WTC11 (cell line): ENCODE results near the gene ADH7.

ENCODE experiments used
- CBFB ChIP-seq: sonication (generic); formaldehyde crosslinking; IDR thresholded peaks from 2 replicates; pipeline ENCODE4 v1.8.1; 2022; ENCODE audit warnings: mild to moderate bottlenecking, low read depth, missing genetic modification reagents
- SMAD3 ChIP-seq: sonication (generic); formaldehyde crosslinking; IDR thresholded peaks from 2 replicates; pipeline ENCODE4 v1.8.0; 2022; ENCODE audit warnings: missing genetic modification reagents, mild to moderate bottlenecking, borderline replicate concordance
- TF ChIP-seq, protein P1 (sequence below): fragments of 200-600 bp; IDR thresholded peaks from 2 replicates; pipeline ENCODE4 v1.8.0; 2022; ENCODE audit warnings: antibody characterized with exemption

DNA sequence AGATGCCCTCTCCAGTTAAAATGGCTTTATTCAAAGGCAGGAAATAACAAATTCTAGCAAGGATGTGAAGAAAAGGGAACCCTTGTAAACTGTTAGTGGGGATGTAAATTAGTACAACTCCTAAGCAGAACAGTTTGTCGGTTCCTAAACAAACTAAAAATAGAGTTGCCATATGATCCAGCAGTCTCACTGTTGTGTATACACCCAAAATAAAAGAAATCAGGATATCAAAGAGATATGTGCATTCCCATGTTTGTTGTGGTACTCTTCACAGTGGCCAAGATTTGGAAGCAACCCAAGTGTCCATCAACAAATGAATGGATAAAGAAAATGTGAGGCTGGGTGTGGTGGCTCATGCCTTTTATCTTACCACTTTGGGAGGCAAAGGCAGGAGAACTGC, 36.1 kb downstream of the ADH7 start:
- TF ChIP-seq, protein P1, sequence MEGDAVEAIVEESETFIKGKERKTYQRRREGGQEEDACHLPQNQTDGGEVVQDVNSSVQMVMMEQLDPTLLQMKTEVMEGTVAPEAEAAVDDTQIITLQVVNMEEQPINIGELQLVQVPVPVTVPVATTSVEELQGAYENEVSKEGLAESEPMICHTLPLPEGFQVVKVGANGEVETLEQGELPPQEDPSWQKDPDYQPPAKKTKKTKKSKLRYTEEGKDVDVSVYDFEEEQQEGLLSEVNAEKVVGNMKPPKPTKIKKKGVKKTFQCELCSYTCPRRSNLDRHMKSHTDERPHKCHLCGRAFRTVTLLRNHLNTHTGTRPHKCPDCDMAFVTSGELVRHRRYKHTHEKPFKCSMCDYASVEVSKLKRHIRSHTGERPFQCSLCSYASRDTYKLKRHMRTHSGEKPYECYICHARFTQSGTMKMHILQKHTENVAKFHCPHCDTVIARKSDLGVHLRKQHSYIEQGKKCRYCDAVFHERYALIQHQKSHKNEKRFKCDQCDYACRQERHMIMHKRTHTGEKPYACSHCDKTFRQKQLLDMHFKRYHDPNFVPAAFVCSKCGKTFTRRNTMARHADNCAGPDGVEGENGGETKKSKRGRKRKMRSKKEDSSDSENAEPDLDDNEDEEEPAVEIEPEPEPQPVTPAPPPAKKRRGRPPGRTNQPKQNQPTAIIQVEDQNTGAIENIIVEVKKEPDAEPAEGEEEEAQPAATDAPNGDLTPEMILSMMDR: no peak
- TF ChIP-seq SMAD3 (CRISPR knock-in tag) (no peak), CBFB (CRISPR knock-in tag) (no peak)
